ENCODE data around the gene MAMSTR.

- TF ChIP-seq ELF4 (IDR thresholded peaks at IDR 0.05) (no peak), SP1 (IDR thresholded peaks at IDR 0.05) (no peak)
Measured at GRCh38 chr19:48687776-48688175, 31.7 kb downstream of the MAMSTR start.

All from HEK293T (cell line).